K562 (cell line): ENCODE data around the gene ZSWIM3. TPM values are rescaled to one million over a fixed set of nuclear protein-coding genes. Genes with fewer than 3 reads are reported as not detected.

Experiments used
- AFF1 ChIP-seq, 2 experiments: fragments of 450-650 bp; IDR thresholded peaks; 2 replicates each; pipeline ENCODE4 v1.6.1; 2018; ENCODE audit warnings: mild to moderate bottlenecking in 2 of 2, low read depth in 1 of 2; ENCODE audit not compliant: partially characterized antibody in 2 of 2
- BRF2 ChIP-seq: IDR thresholded peaks from 3 replicates; pipeline ENCODE4 v1.6.1; 2011; ENCODE audit warnings: borderline replicate concordance, mild to moderate bottlenecking; ENCODE audit not compliant: insufficient read length, insufficient read depth
- CEBPZ ChIP-seq: fragments of 150-350 bp; IDR thresholded peaks from 2 replicates; pipeline ENCODE4 v1.6.1; 2014; ENCODE audit warnings: low read depth, mild to moderate bottlenecking, low read length, borderline replicate concordance
- ESRRA ChIP-seq: fragments of 450-650 bp; IDR thresholded peaks from 2 replicates; pipeline ENCODE4 v1.6.1; 2014; ENCODE audit warnings: low read depth, mild to moderate bottlenecking, moderate library complexity, borderline replicate concordance
- MAFF ChIP-seq: IDR thresholded peaks from 2 replicates; pipeline ENCODE4 v1.6.1; 2012; ENCODE audit warnings: low read length, improper control_type of control experiment
- MIER1 ChIP-seq: fragments of 450-650 bp; IDR thresholded peaks from 2 replicates; pipeline ENCODE4 v1.6.1; 2016; ENCODE audit warnings: antibody characterized with exemption, mild to moderate bottlenecking, low read depth
- POLR3A ChIP-seq: IDR thresholded peaks from 2 replicates; pipeline ENCODE4 v1.6.1; 2011; ENCODE audit warnings: borderline replicate concordance, mild to moderate bottlenecking, moderate library complexity; ENCODE audit not compliant: insufficient read length, insufficient read depth; ENCODE audit errors: extremely low read depth
- RBM14 ChIP-seq: fragments of 200-400 bp; formaldehyde crosslinking; IDR thresholded peaks from 2 replicates; pipeline ENCODE4 v1.6.1; 2018; ENCODE audit warnings: low read depth, mild to moderate bottlenecking, low read length, moderate library complexity, borderline replicate concordance; ENCODE audit not compliant: insufficient read depth
- SIRT6 ChIP-seq: IDR thresholded peaks from one replicate; pipeline ENCODE4 v1.6.1; 2012; ENCODE audit warnings: low read depth, mild to moderate bottlenecking, control low read depth, inconsistent platforms, low read length, moderate library complexity
- TBL1XR1 ChIP-seq, 2 experiments: IDR thresholded peaks; 2 replicates each; pipeline ENCODE4 v1.6.1; 2012; ENCODE audit warnings: improper control_type of control experiment in 2 of 2, low read length in 2 of 2, mild to moderate bottlenecking in 1 of 2
- TGIF2 ChIP-seq: sonication (generic); formaldehyde crosslinking; IDR thresholded peaks from 2 replicates; pipeline ENCODE4 v1.8.1; 2022; ENCODE audit warnings: mild to moderate bottlenecking, missing genetic modification reagents, moderate library complexity
- ZC3H8 ChIP-seq: fragments of 450-650 bp; IDR thresholded peaks from 2 replicates; pipeline ENCODE4 v1.6.1; 2017
- ZNF184 ChIP-seq: sonication (generic); formaldehyde crosslinking; IDR thresholded peaks from 2 replicates; pipeline ENCODE4 v1.5.0; 2020; ENCODE audit warnings: missing genetic modification reagents
- ZNF282 ChIP-seq: sonication (generic); formaldehyde crosslinking; IDR thresholded peaks from 2 replicates; pipeline ENCODE4 v1.8.1; 2023; ENCODE audit warnings: missing genetic modification reagents
- ZNF445 ChIP-seq: fragments of 250-450 bp; sonication (Bioruptor Pico); IDR thresholded peaks from 2 replicates; pipeline ENCODE4 v1.4.0; 2020; ENCODE audit warnings: low read depth, mild to moderate bottlenecking, moderate library complexity
- ZNF551 ChIP-seq: fragments of 250-450 bp; sonication (Bioruptor Pico); IDR thresholded peaks from 2 replicates; pipeline ENCODE4 v1.5.0; 2021; ENCODE audit warnings: mild to moderate bottlenecking, moderate library complexity
- ZNF717 ChIP-seq: fragments of 250-450 bp; sonication (Bioruptor Pico); IDR thresholded peaks from 2 replicates; pipeline ENCODE4 v1.5.0; 2021
- ZNF75A ChIP-seq: fragments of 450-650 bp; formaldehyde crosslinking; IDR thresholded peaks from 2 replicates; pipeline ENCODE4 v1.4.0; 2020; ENCODE audit warnings: mild to moderate bottlenecking
- ZSCAN32 ChIP-seq: fragments of 450-650 bp; formaldehyde crosslinking; IDR thresholded peaks from 2 replicates; pipeline ENCODE4 v1.4.0; 2020; ENCODE audit warnings: mild to moderate bottlenecking, moderate library complexity
- polyA plus RNA-seq, 8 experiments: library from polyadenylated mRNA; depleted of rRNA in 4 of 8; stranded (reverse) in 5 of 8; unstranded in 3 of 8; fragments of >200 nt; fragmentation: Nextera tagmentation in 2 of 8; fragmentation: Illumina TruSeq in 1 of 8; extraction: Ambion mirVana in 2 of 8; extraction: Trizol in 1 of 8; gene quantifications; 2 replicates each; pipeline versions ENCODE4 v1.2.1 to v1.2.3, GENCODE V29; 2011 to 2014; ENCODE audit warnings: inconsistent platforms in 1 of 8, missing spikeins in 1 of 8
- total RNA-seq, 7 experiments: library from RNA; depleted of rRNA in 6 of 7; stranded (reverse); fragments of >200 nt in 6 of 7; fragmentation: Illumina TruSeq in 2 of 7; extraction: Trizol in 2 of 7; gene quantifications; 2 replicates each; pipeline versions ENCODE4 v1.2.1 to v1.2.3, GENCODE V29; 2011 to 2021; ENCODE audit warnings: low replicate concordance in 1 of 7

ZSWIM3 gene
- total and polyA plus RNA-seq, 9 of the 15 experiments (the other 6 are each of a cell fraction or from before 2014, with no cell fraction given), result 1.7 to 4.3 (median 2.9) TPM

- 0 out of 2 replicates have a peak, but pooled peaks have one; percentile 31 for TF ChIP-seq CEBPZ
- TF ChIP-seq ZC3H8, result no peak
- no peak for TF ChIP-seq ZSCAN32 (CRISPR knock-in tag)
- TF ChIP-seq ZNF75A (CRISPR knock-in tag), result no peak
- peak in 1 of 2 experiments; percentile 85 for TF ChIP-seq AFF1 (IDR thresholded peaks at IDR 0.05; ENCODE audit: low read depth in 1 of 2, partially characterized antibody in 2 of 2)
- TF ChIP-seq ZNF551, result no peak
- TF ChIP-seq TBL1XR1 (IDR thresholded peaks at IDR 0.05; ENCODE audit: low read length in 2 of 2), result no peak
- TF ChIP-seq ESRRA, result peak; percentile 88
- no peak for TF ChIP-seq POLR3A
- TF ChIP-seq ZNF282, result no peak
- no peak for TF ChIP-seq MAFF
- TF ChIP-seq ZNF445 (CRISPR knock-in tag), result no peak
- no peak for TF ChIP-seq BRF2
- TF ChIP-seq ZNF184 (CRISPR knock-in tag), result no peak
- no peak for TF ChIP-seq ZNF717 (CRISPR knock-in tag)
- no peak for TF ChIP-seq TGIF2 (CRISPR knock-in tag)
- no peak for TF ChIP-seq MIER1
- TF ChIP-seq SIRT6, result no peak
- TF ChIP-seq RBM14, result 0 out of 2 replicates have a peak, but pooled peaks have one; percentile 51
These were observed 33.9 kb downstream of the ZSWIM3 start, which contains the start of the genes CTSA and NEURL2 (continued) for GRCh38 chr20:45890985-45891983.
